Subcutaneous preadipocyte (primary cell): ENCODE measurements around the gene GLRA2. TPM values are rescaled to one million over a fixed set of nuclear protein-coding genes. Genes with fewer than 3 reads are reported as not detected.

Experiments
- total RNA-seq: library from RNA; depleted of rRNA; stranded (reverse); fragments of >200 nt; gene quantifications from 2 replicates; pipeline ENCODE4 v1.2.3, GENCODE V29; 2012

GLRA2 gene
- not detected in 2 replicates for total RNA-seq

DNA sequence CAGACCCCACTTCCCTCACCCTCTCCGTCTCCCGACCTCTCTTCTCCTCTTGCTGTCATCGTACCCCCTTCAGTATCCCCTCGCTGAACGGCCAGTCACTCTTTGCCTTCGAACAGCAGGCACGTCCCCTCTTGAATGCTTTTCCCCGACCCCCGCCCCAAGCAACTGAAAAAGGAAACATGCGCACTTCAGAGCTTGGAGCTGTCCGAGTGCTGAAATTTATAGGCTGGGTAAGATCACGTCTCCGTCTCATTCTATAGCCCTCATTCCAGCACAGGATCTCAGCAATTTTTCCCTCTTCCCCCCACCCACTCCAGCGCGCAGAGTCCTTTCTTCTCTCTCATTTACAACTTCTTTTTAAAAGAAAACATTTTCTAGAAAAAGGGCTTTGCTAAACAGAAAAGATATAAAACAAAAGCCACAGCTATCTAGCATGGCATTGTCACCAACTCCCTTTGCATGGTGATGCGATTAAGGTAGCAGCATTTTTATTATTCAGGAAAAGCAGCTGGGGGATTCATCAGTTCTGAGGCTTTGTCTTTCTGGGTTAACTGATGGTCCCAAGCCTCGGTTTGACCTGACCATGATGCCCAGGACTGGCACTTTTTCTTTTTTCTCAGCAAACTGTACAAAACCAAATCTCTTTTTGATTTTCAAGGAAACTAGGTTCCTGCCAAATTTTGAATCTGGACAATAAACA, at the start of gene GLRA2:
TSS of gene GLRA2 (plus strand) at position 247 of the 700 bp plus-strand sequence. CDS start 522 bp downstream, outside the sequence.

